Measurements from ENCODE around the gene C4orf46.

Gene C4orf46

DNA sequence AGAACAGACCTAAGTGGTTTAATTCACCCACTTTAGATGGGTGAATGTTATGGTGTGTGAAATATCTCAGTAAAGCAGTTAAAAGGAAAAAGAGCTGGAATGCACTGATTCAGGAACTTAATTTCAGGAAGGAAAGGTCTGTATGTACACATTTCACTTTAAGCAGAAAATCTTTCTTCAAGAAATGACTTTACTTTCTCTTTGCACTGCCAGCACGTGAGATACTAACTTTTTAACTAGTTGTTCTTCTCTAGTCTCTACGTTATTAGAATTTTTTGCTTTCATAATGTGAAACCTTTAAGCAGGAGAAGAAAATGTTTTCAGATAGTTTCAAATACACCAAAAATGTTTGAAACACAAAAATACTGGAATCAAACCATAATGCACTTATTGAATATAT is 18.8 kb downstream of the C4orf46 start:
- DNase-seq (ENCODE audit: low read depth, low spot score), result no peak

DNA sequence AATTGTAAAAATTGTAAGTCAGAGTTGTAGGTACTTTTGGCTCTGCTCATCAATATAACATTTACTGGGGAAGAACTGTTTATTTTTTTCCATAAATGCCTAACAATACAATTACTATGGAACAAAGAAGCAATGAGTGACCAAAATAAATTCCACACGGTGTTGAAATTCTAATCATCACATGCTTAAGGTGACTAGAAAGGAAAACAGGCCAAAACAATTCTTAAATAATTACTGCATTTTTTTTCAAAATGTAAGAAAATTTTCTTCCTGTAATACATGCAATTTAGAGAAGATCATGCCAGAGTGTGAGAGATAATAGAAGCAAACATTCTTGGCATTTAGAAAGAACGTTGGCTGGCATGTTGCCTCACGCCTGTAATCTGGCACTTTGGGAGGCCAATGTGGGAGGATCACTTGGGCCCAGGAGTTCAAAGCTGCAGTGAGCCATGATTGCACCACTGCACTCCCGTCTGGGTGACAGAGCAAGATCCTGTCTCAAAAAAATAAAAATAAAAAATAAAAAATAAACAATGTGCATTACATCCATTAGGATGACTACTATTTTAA is 22.5 kb downstream of the C4orf46 start:
- no peak for DNase-seq (ENCODE audit: low read depth, low spot score)

GRCh38 chr4:158644760-158645159 is 26.9 kb downstream of the C4orf46 start:
- DNase-seq (ENCODE audit: low read depth, low spot score), result no peak

- no peak for DNase-seq (ENCODE audit: low read depth, low spot score)
These were observed 27.3 kb downstream of the C4orf46 start for GRCh38 chr4:158644356-158644755.

GRCh38 chr4:158636619-158637018 is 35.1 kb downstream of the C4orf46 start:
- no peak for DNase-seq (ENCODE audit: low read depth, low spot score)

DNA sequence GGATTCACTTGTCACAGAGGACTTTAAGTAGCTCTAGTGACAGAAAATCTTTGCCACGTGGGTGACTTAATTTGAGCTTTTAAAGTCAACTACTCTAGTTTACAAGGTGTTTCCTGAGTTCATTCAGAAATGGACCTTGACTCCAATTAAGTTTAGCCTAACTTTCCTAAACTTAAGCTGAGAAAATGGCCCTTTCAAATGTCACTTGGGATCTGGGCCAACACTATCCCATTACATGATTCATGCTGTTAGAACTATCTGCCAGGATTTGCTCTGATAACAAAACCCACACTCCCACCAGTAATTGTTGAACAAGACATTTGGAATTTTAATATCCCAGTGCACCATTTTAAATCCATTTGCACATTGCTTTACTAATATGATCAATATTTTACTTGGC is 40.8 kb downstream of the C4orf46 start:
- no peak for DNase-seq (ENCODE audit: low read depth, low spot score)

GRCh38 chr4:158625544-158625943 is 46.1 kb downstream of the C4orf46 start:
- no peak for DNase-seq (ENCODE audit: low read depth, low spot score)

GRCh38 chr4:158624889-158625478 is 46.7 kb downstream of the C4orf46 start:
- DNase-seq (ENCODE audit: low read depth, low spot score), result peak; percentile 52

GRCh38 chr4:158622251-158622650 is 49.4 kb downstream of the C4orf46 start:
- no peak for DNase-seq (ENCODE audit: low read depth, low spot score)

DNA sequence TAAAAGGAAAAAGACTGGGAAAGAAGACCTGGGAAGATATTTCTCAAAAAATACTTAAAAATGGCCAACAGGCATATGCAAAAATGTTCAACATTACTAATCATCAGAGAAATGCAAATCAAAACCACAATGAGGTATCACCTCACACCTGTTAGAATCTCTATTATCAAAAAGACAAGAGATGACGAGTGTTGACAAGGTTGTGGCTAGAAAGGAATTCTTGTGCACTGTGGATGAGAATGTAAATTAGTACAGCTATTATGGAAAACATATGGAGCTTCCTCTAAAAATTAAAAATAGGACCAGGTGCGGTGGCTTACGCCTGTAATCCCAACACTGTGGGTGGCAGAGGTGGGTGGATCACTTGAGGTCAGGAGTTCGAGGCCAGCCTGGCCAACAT is 50.0 kb downstream of the C4orf46 start:
- DNase-seq (ENCODE audit: low read depth, low spot score), result no peak

DNA sequence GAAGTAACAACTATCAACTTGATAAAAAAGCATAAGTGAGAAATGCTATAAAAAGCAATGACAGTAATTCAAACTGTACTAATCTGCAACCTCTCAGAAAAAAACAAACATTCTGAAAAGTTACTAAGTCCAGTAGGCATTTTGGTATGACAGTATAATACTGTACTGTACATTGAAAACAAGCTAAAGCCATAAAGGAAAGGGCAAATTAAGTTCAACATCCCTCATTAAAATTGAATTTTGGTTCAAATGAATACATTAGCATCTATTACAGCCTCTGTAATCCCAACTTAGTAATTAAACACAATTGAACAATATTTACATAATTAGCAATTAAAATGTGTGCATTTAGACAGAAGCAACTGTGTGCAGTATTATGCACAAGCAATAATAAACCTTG is 53.7 kb downstream of the C4orf46 start:
- DNase-seq (ENCODE audit: low read depth, low spot score), result no peak

All from smooth muscle cell of the brain vasculature (primary cell).